HCT116 (cell line): ENCODE data around the gene CLPTM1L. TPM values are rescaled to one million over a fixed set of nuclear protein-coding genes. Genes with fewer than 3 reads are reported as not detected.

Experiments used
- ATAC-seq: fragments of 200-7000 bp; cut with Tn5 transposase; 2 replicates; pipeline ENCODE4 v1.9.1; 2020; ENCODE audit warnings: mild to moderate bottlenecking, moderate library complexity
- BruUV-seq: library from RNA; stranded (reverse); fragments of 400-500 nt; replicated peaks from 2 replicates; lab custom pipeline; 2021; lab: Mats Ljungman, UMichigan
- CTCF ChIA-PET: fragments of 300-600 bp; sonication (Branson Sonifier 250); formaldehyde crosslinking; loops from one replicate; lab custom pipeline; 2021; ENCODE audit warnings: antibody characterized with exemption; lab: Charles Lee
- POLR2A ChIA-PET: fragments of 300-600, 350-600 bp; sonication (Branson Sonifier 250); formaldehyde crosslinking; loops from one replicate; lab custom pipeline; 2021; ENCODE audit warnings: antibody characterized with exemption; lab: Charles Lee
- RAD21 ChIA-PET, 2 experiments: fragments of 300-600 bp; sonication (Branson Sonifier 250); formaldehyde crosslinking; loops; one replicate each; lab custom pipeline; 2023; ENCODE audit warnings: low total read pairs in 2 of 2; ENCODE audit not compliant: uncharacterized antibody in 2 of 2, unreplicated experiment in 2 of 2, low non-redundant PET in 1 of 2; lab: Charles Lee
- DNase-seq: peaks from one replicate; pipeline ENCODE4 v3.0.0-alpha.2; 2010; ENCODE audit warnings: low read depth, low spot score
- H2AFZ ChIP-seq: fragments of 200-600 bp; shearing (Covaris generic), sonication (generic); 2 replicates; pipeline ENCODE4 v1.6.1; 2017; ENCODE audit warnings: low read depth, mixed run types, mixed read lengths, antibody characterized with exemption, low read length; ENCODE audit not compliant: poor library complexity, severe bottlenecking
- H3K27ac ChIP-seq: 2 replicates; pipeline ENCODE4 v1.5.1; 2012; ENCODE audit warnings: low read depth, low read length
- H3K27me3 ChIP-seq: fragments of 200-600 bp; sonication (generic); 2 replicates; pipeline ENCODE4 v1.6.1; 2016; ENCODE audit warnings: mixed run types, low read length, mixed read lengths; ENCODE audit not compliant: insufficient read depth
- H3K36me3 ChIP-seq, 2 experiments: fragments of 200-500 bp in 1 of 2; fragments of 200-600 bp in 1 of 2; sonication (Bioruptor generic) in 1 of 2; sonication (generic) in 1 of 2; 2 replicates each; pipeline versions ENCODE4 v1.5.1 to v1.6.1; 2014 to 2016; ENCODE audit warnings: low read length in 2 of 2, inconsistent platforms in 1 of 2, mixed read lengths in 1 of 2, mixed run types in 1 of 2; ENCODE audit not compliant: insufficient read depth in 2 of 2, control insufficient read depth in 1 of 2
- H3K4me1 ChIP-seq, 2 experiments: fragments of 200-600 bp in 1 of 2; sonication (generic) in 1 of 2; 2 replicates each; pipeline versions ENCODE4 v1.5.1 to v1.6.1; 2012 to 2017; ENCODE audit warnings: low read length in 2 of 2, inconsistent platforms in 1 of 2, mild to moderate bottlenecking in 1 of 2, mixed read lengths in 1 of 2, mixed run types in 1 of 2, moderate library complexity in 1 of 2; ENCODE audit not compliant: insufficient read depth in 2 of 2, control insufficient read depth in 1 of 2
- H3K4me2 ChIP-seq: fragments of 200-600 bp; sonication (generic); 2 replicates; pipeline ENCODE4 v1.6.1; 2017; ENCODE audit warnings: mixed run types, low read length, mixed read lengths
- H3K4me3 ChIP-seq, 2 experiments: fragments of 200-600 bp in 1 of 2; sonication (generic) in 1 of 2; replicated peaks in 1 of 2; 2 replicates each; pipeline ENCODE4 v1.5.1; 2011 to 2016; ENCODE audit warnings: low read length in 2 of 2, control low read depth in 1 of 2, low read depth in 1 of 2, mild to moderate bottlenecking in 1 of 2, mixed read lengths in 1 of 2, mixed run types in 1 of 2
- H3K79me2 ChIP-seq: fragments of 200-600 bp; sonication (generic); 2 replicates; pipeline ENCODE4 v1.6.1; 2017; ENCODE audit warnings: mild to moderate bottlenecking, mixed run types, low read length, moderate library complexity, mixed read lengths; ENCODE audit not compliant: insufficient read depth
- H3K9ac ChIP-seq: fragments of 200-600 bp; sonication (generic); 2 replicates; pipeline ENCODE4 v1.6.1; 2016; ENCODE audit warnings: low read length, mixed read lengths
- H3K9me2 ChIP-seq: fragments of 200-600 bp; sonication (generic), shearing (Covaris generic); 2 replicates; pipeline ENCODE4 v1.6.1; 2017; ENCODE audit warnings: mixed run types, mild to moderate bottlenecking, moderate library complexity; ENCODE audit not compliant: insufficient read depth
- H3K9me3 ChIP-seq, 2 experiments: fragments of 200-500 bp in 1 of 2; fragments of 200-600 bp in 1 of 2; sonication (Bioruptor generic) in 1 of 2; sonication (generic) in 1 of 2; 2 replicates each; pipeline ENCODE4 v1.6.1; 2014 to 2017; ENCODE audit warnings: low read length in 2 of 2, mixed read lengths in 2 of 2, inconsistent platforms in 1 of 2, low read depth in 1 of 2, mild to moderate bottlenecking in 1 of 2, mixed run types in 1 of 2, moderate library complexity in 1 of 2; ENCODE audit not compliant: control insufficient read depth in 1 of 2, insufficient read depth in 1 of 2
- H4K20me1 ChIP-seq: fragments of 200-600 bp; sonication (generic), shearing (Covaris generic); 2 replicates; pipeline ENCODE4 v1.6.1; 2017; ENCODE audit warnings: mixed run types, mild to moderate bottlenecking, moderate library complexity; ENCODE audit not compliant: insufficient read depth
- CBX3 ChIP-seq: IDR thresholded peaks from 2 replicates; pipeline ENCODE4 v1.6.1; 2012; ENCODE audit warnings: low read depth
- CEBPB ChIP-seq: IDR thresholded peaks from 2 replicates; pipeline ENCODE4 v1.6.1; 2012; ENCODE audit warnings: low read depth
- EGR1 ChIP-seq: IDR thresholded peaks from 2 replicates; pipeline ENCODE4 v1.6.1; 2012; ENCODE audit warnings: low read depth
- EZH2 ChIP-seq: fragments of 200-600 bp; sonication (generic); IDR thresholded peaks from 2 replicates; pipeline ENCODE4 v1.6.1; 2017; ENCODE audit warnings: antibody characterized with exemption, mixed run types
- FOSL1 ChIP-seq: IDR thresholded peaks from 2 replicates; pipeline ENCODE4 v1.6.1; 2012; ENCODE audit warnings: low read depth
- JUND ChIP-seq: IDR thresholded peaks from 2 replicates; pipeline ENCODE4 v1.6.1; 2012
- POLR2A ChIP-seq: IDR thresholded peaks from 2 replicates; pipeline ENCODE4 v1.7.0; 2011; ENCODE audit warnings: borderline replicate concordance; ENCODE audit not compliant: insufficient read depth, insufficient read length; ENCODE audit errors: extremely low read depth
- POLR2AphosphoS5 ChIP-seq: IDR thresholded peaks from 2 replicates; pipeline ENCODE4 v1.6.1; 2011; ENCODE audit warnings: mild to moderate bottlenecking, low read depth, low read length, moderate library complexity
- RAD21 ChIP-seq: IDR thresholded peaks from 2 replicates; pipeline ENCODE4 v1.6.1; 2012; ENCODE audit warnings: low read depth, mild to moderate bottlenecking
- SIN3A ChIP-seq: IDR thresholded peaks from 2 replicates; pipeline ENCODE4 v1.6.1; 2012; ENCODE audit warnings: low read depth
- SP1 ChIP-seq: IDR thresholded peaks from 2 replicates; pipeline ENCODE4 v1.6.1; 2012; ENCODE audit warnings: low read depth
- SRF ChIP-seq: IDR thresholded peaks from 2 replicates; pipeline ENCODE4 v1.6.1; 2012; ENCODE audit warnings: low read depth
- TCF7L2 ChIP-seq: IDR thresholded peaks from 2 replicates; pipeline ENCODE4 v1.7.0; 2011; ENCODE audit warnings: borderline replicate concordance, inconsistent platforms; ENCODE audit not compliant: insufficient read depth, insufficient read length; ENCODE audit errors: extremely low read depth
- YY1 ChIP-seq: IDR thresholded peaks from 2 replicates; pipeline ENCODE4 v1.6.1; 2011; ENCODE audit warnings: low read length, low read depth, moderate library complexity, mild to moderate bottlenecking; ENCODE audit not compliant: insufficient replicate concordance; ENCODE audit errors: extremely low read depth
- ZNF274 ChIP-seq: fragments of 200-500 bp; sonication (Bioruptor generic); IDR thresholded peaks from 2 replicates; pipeline ENCODE4 v1.6.1; 2014; ENCODE audit warnings: mild to moderate bottlenecking, low read depth, low read length, inconsistent platforms
- intact Hi-C: fragments of 100-400 bp; cut with micrococcal nuclease; formaldehyde crosslinking; loops from 2 replicates; pipeline ENCODE4 v1.10.0; 2022
- total RNA-seq: library from RNA; stranded (reverse); gene quantifications from one replicate; pipeline ENCODE4 v1.2.1, GENCODE V29; 2021; ENCODE audit not compliant: unreplicated experiment
- TF ChIP-seq, protein P1 (sequence below): IDR thresholded peaks from 2 replicates; pipeline ENCODE4 v1.6.1; 2012; ENCODE audit warnings: low read depth
- TF ChIP-seq, protein P2 (sequence below), 3 experiments: fragments of 200-600 bp in 1 of 3; sonication (generic) in 1 of 3; IDR thresholded peaks in 2 of 3; conservative IDR thresholded peaks in 1 of 3; 2 replicates each; pipeline ENCODE4 v1.5.1; 2012 to 2017; ENCODE audit warnings: low read depth in 2 of 3, low read length in 2 of 3, antibody characterized with exemption in 1 of 3, borderline replicate concordance in 1 of 3, control low read depth in 1 of 3, mild to moderate bottlenecking in 1 of 3, mixed read lengths in 1 of 3, mixed run types in 1 of 3, moderate library complexity in 1 of 3; ENCODE audit not compliant: insufficient read depth in 1 of 3
- TF ChIP-seq, protein P3 (sequence below): IDR thresholded peaks from 2 replicates; pipeline ENCODE4 v1.6.1; 2012
- TF ChIP-seq, protein P4 (sequence below): IDR thresholded peaks from 2 replicates; pipeline ENCODE4 v1.6.1; 2011; ENCODE audit warnings: mild to moderate bottlenecking, low read length, moderate library complexity; ENCODE audit not compliant: insufficient replicate concordance; ENCODE audit errors: extremely low read depth
- TF ChIP-seq, protein P5 (sequence below): IDR thresholded peaks from 2 replicates; pipeline ENCODE4 v1.6.1; 2012

Gene CLPTM1L
- total RNA-seq, 1 experiment from 2014 or later, result 98.4 TPM

DNA sequence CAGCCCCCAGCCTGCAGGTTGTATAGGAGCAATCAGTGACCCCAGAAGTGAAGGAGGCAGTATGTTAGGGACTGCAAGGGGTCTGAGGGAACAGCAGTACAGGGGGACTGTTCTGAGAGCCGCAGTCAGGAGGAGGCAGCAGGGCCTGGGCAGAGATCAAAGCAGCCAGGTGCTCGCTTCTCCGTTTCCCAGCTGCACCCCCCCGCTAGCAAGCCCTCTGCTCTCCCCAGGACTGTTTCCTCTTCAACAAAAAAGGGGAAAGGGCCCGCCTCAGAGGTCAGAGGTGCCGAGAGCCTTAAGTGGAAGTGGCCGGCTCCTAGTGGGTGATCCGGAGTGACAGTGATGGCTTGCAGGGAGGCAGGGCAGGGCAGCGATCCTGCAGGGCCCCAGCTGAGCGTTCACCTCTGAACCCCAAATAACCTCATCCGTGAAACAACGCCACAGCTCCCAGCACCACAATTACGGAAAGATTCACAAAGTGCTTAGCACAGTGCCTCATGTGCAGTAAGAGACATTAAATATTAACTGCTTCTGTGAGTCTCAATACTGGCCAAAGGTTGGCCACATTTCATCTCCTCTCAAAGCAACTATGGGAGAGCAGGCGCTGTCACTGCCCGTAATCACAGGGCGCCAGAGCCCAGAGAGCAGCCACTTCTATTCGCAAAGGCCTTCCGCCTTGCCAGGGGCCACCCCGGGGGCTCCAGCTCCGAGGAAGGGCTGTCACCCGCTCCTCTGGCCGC is 8.0 kb downstream of the CLPTM1L start:
- Histone ChIP-seq H4K20me1 (no peaks in the 10 kb centered on the region; the same call in 1 of the 2 replicates), H3K27me3 (no peaks in the 10 kb centered on the region), H2AFZ (no peak overlapping the region), H3K9me3 (no peaks in the 10 kb centered on the region), H3K79me2 (peaks cover 54% of the 10 kb centered on the region), H3K27ac (no peak overlapping the region), H3K9ac (no peak overlapping the region), H3K9me2 (no peaks in the 10 kb centered on the region), H3K4me3 (no peak overlapping the region), H3K4me2 (no peak overlapping the region), H3K36me3 (peaks cover 27 to 66% of the 10 kb centered on the region in 2 experiments), H3K4me1 (no peaks in the 10 kb centered on the region)
- no TSS peak for BruUV-seq
- RAD21 ChIA-PET, result no interaction called here
- CTCF ChIA-PET, result no interaction called here
- DNase-seq (no peak), ATAC-seq (no peak)
- no peak for TF ChIP-seq SRF
- TF ChIP-seq, protein P1, sequence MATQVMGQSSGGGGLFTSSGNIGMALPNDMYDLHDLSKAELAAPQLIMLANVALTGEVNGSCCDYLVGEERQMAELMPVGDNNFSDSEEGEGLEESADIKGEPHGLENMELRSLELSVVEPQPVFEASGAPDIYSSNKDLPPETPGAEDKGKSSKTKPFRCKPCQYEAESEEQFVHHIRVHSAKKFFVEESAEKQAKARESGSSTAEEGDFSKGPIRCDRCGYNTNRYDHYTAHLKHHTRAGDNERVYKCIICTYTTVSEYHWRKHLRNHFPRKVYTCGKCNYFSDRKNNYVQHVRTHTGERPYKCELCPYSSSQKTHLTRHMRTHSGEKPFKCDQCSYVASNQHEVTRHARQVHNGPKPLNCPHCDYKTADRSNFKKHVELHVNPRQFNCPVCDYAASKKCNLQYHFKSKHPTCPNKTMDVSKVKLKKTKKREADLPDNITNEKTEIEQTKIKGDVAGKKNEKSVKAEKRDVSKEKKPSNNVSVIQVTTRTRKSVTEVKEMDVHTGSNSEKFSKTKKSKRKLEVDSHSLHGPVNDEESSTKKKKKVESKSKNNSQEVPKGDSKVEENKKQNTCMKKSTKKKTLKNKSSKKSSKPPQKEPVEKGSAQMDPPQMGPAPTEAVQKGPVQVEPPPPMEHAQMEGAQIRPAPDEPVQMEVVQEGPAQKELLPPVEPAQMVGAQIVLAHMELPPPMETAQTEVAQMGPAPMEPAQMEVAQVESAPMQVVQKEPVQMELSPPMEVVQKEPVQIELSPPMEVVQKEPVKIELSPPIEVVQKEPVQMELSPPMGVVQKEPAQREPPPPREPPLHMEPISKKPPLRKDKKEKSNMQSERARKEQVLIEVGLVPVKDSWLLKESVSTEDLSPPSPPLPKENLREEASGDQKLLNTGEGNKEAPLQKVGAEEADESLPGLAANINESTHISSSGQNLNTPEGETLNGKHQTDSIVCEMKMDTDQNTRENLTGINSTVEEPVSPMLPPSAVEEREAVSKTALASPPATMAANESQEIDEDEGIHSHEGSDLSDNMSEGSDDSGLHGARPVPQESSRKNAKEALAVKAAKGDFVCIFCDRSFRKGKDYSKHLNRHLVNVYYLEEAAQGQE, result no peak
- TF ChIP-seq, protein P2, sequence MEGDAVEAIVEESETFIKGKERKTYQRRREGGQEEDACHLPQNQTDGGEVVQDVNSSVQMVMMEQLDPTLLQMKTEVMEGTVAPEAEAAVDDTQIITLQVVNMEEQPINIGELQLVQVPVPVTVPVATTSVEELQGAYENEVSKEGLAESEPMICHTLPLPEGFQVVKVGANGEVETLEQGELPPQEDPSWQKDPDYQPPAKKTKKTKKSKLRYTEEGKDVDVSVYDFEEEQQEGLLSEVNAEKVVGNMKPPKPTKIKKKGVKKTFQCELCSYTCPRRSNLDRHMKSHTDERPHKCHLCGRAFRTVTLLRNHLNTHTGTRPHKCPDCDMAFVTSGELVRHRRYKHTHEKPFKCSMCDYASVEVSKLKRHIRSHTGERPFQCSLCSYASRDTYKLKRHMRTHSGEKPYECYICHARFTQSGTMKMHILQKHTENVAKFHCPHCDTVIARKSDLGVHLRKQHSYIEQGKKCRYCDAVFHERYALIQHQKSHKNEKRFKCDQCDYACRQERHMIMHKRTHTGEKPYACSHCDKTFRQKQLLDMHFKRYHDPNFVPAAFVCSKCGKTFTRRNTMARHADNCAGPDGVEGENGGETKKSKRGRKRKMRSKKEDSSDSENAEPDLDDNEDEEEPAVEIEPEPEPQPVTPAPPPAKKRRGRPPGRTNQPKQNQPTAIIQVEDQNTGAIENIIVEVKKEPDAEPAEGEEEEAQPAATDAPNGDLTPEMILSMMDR (IDR thresholded peaks at IDR 0.05 in 2 of 3, conservative IDR thresholded peaks at IDR 0.05 in 1 of 3; ENCODE audit: borderline replicate concordance in 1 of 3, insufficient read depth in 1 of 3, low read depth in 2 of 3, low read length in 2 of 3), result no peak
- TF ChIP-seq EGR1, result no peak
- no peak for TF ChIP-seq POLR2A
- no peak for TF ChIP-seq CEBPB
- no peak for TF ChIP-seq JUND
- no peak for TF ChIP-seq EZH2
- no peak for TF ChIP-seq TCF7L2
- TF ChIP-seq, protein P3, sequence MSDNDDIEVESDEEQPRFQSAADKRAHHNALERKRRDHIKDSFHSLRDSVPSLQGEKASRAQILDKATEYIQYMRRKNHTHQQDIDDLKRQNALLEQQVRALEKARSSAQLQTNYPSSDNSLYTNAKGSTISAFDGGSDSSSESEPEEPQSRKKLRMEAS, result no peak
- TF ChIP-seq, protein P4, sequence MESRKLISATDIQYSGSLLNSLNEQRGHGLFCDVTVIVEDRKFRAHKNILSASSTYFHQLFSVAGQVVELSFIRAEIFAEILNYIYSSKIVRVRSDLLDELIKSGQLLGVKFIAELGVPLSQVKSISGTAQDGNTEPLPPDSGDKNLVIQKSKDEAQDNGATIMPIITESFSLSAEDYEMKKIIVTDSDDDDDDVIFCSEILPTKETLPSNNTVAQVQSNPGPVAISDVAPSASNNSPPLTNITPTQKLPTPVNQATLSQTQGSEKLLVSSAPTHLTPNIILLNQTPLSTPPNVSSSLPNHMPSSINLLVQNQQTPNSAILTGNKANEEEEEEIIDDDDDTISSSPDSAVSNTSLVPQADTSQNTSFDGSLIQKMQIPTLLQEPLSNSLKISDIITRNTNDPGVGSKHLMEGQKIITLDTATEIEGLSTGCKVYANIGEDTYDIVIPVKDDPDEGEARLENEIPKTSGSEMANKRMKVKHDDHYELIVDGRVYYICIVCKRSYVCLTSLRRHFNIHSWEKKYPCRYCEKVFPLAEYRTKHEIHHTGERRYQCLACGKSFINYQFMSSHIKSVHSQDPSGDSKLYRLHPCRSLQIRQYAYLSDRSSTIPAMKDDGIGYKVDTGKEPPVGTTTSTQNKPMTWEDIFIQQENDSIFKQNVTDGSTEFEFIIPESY, result no peak
- no peak for TF ChIP-seq ZNF274
- no peak for TF ChIP-seq CBX3
- no peak for TF ChIP-seq YY1
- no peak for TF ChIP-seq RAD21
- no peak for TF ChIP-seq POLR2AphosphoS5
- TF ChIP-seq, protein P5, sequence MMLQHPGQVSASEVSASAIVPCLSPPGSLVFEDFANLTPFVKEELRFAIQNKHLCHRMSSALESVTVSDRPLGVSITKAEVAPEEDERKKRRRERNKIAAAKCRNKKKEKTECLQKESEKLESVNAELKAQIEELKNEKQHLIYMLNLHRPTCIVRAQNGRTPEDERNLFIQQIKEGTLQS, result no peak
- no peak for TF ChIP-seq SP1
- no peak for TF ChIP-seq SIN3A
- TF ChIP-seq FOSL1, result no peak
- TF ChIP-seq, all 23 proteins: peak for 0
- intact Hi-C loops, result no loop called here
- POLR2A ChIA-PET, result no interaction called here
